GM18517 (cell line): ENCODE results near the gene SRMS.
"Not testable (repeated sequence)": the region's sequence is repeated elsewhere in the genome, so short reads cannot be mapped to it uniquely, and the experiment has no call there.

Experiments used
- ATAC-seq: cut with Tn5 transposase; IDR thresholded peaks from one replicate; pipeline ENCODE4 v1.9.1; 2021; ENCODE audit warnings: mild to moderate bottlenecking, moderate library complexity; ENCODE audit not compliant: unreplicated experiment

The SRMS gene

GRCh38 chr20:63525185-63525584, 22.4 kb downstream of the SRMS start:
- no peak for ATAC-seq

- ATAC-seq: no peak
Observed at GRCh38 chr20:63522981-63523611, 24.5 kb downstream of the SRMS start.

DNA sequence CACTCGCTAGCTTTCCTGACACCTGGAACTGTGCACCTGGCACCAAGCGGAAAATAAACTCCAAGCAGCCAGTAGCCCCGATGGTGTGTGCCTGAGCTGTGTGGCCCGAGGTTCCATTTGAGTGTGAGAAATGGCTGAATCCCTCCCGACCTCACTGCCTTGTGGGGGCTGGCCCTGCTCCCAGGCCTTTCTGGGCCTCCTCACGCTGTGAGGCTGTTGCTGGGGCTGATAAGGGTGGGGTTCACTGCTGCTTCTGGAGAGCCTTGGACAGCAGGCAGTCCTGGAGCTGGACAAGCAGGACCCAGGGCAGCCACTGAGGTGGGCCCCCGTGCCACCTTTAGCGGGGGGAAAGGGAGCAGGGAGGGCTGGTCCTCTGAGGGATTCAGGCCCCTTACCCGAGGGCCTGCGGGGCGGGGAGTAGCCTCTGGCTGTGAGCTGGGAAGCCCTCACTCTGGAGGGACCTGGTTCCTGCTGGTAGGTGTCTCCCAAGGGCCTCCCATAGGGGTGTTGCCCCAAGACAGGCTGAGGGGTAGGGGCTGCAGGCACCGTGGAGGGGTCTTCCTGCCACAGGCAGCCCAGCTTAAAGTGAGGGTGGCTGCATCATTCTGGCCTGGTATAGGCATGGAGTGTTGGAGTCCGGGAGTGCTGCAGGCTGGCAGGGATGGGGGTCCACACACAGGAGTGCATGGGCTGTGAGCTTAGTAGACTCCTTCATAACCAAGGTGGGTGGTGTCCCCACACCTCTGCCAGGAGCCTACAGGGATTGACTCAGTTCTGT, 25.3 kb downstream of the SRMS start:
- no peak for ATAC-seq

DNA sequence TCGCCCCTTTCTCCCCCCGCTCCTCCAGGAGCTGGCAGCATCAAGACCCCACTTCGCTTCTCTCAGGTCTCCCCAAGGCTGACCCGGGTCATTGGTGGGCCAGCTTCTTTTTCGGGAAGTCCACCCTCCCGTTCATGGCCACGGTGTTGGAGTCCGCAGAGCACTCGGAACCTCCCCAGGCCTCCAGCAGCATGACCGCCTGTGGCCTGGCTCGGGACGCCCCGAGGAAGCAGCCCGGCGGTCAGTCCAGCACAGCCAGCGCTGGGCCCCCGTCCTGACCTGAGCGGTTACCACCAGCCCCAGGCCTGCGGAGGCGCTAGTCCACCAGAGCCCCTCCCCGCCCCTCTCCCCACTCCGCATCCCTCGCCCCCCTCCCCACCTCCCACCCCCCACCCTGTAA, 25.9 kb downstream of the SRMS start:
- no peak for ATAC-seq

DNA sequence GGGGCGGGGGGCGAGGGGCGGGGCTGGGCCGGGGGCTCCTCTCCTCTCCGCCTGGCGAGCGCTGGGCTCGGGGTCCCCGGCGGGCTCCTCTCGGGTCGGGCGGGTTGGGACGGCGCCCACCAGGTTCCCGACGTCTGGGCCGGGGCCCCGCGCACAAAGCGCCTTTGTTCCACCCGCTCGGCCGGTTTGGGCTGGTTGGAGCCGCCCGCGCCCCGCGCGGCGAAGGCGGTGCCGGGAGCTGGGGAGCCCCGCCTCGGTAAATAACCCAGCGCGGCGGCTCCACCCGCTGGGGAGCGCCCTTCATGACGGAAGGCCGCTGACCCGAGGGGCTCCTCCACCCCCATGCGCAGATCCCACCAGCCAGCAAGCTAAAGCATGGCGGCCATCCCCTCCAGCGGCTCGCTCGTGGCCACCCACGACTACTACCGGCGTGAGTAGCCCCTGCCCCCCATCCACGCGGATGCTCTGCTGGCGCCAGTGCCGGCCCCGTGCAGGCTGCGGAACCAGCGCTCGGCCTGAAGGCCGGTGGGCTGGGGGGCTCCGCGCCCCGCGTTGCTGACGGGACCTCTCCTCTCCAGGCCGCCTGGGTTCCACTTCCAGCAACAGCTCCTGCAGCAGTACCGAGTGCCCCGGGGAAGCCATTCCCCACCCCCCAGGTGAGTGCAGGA, 26.5 kb downstream of the SRMS start:
- no peak for ATAC-seq

DNA sequence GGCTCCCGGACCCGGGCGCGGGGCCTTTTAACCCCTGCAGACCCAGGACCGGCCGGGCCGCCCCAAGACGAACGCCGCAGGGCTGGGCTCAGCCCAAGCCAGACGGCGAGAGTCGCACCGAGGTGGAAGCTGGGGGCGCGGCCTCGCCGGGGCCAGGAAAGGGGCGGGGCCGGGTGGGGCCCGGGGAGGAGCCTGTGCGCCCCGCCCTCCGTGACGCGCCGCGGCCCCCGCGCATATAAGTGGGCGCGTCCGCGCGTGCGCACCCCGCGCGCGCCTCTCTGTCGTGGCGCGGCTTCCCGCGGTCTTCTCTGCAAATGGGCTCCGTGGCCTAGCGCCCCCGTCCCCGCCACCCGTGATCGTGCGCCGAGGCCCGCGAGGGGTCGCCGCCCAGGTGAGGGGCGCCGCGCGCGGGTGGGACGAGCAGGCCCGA, 27.0 kb downstream of the SRMS start, which contains the start of gene PPDPF:
Gene PPDPF, plus strand, starts transcription at position 262 of the 430 bp plus-strand sequence. CDS start 544 bp downstream, outside the sequence.
- peak; percentile 63 for ATAC-seq

DNA sequence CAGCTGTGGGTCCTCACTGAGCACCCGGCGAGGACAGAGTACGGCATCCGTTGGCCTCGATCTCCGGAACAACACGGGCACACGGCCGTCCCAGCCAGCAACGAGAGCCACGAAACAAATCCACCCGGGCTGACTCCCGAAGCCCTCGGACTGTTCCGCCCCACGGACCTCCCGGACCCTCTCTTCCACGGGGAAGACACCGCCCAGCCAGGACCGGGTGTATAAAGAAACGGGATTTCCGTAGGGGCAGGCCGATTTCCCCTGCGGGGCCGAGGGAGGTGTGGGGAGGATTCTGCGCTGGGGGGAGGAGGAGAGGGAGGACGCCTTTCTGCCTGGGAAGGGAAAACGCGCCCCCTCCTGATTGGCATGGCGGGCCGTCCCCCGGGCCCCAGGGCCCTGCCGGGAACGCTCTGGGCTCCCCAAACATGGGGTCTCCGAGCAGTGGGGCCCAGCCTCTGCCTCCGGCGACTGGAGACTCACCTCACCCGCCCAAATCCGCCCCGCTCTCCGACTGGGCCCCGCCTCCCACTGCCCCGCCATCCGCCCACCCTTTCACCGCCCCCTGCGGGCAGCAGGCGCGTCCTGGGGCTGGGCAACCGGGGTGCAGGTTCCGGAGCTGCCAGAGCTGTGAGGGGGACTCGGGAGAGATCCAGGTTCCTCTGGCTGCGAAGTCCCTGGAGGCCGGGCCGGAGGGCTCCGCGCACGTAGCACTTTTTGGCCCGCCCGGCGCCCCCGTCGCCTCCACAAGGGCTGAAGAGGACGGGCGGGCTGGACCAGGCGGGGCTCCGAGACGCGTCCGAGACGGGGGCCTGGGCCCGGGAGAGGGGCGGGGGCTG, 27.7 kb downstream of the SRMS start:
- ATAC-seq: peak; percentile 46

DNA sequence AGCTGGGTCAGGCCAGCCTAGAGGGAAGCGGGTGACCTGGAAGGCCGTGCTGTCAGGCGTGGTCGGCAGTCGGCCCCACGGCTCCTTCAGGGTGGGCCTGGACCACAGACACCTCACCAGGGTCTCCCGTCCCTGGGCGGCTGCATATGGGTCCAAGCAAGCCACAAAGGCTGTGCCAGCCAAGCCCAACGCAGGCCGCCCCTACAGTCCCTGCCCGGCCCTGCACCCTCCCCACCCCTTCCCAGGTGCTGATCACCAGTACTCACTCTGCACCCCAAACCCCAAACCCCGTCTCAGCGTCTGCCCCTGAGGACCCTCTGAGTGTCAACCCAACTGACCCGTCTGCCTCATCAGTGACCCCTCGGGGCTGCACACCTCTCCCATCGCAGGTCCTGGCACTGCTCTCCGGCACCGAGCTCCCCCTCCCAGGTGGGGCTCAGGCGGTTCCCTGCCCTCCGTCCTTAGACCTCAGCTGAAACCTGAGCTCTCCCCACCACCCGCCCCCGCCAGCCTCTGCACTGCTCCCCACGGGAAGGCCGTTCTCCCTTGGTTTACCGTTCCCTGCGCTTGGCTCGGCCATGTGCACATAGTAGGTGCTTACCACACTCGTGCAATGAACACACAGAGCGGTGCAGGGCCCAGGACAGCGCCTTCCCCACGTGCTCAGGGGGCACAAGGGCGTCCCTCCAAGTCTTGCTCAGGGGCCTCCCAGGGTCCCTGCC, 28.4 kb downstream of the SRMS start:
- ATAC-seq: no peak

DNA sequence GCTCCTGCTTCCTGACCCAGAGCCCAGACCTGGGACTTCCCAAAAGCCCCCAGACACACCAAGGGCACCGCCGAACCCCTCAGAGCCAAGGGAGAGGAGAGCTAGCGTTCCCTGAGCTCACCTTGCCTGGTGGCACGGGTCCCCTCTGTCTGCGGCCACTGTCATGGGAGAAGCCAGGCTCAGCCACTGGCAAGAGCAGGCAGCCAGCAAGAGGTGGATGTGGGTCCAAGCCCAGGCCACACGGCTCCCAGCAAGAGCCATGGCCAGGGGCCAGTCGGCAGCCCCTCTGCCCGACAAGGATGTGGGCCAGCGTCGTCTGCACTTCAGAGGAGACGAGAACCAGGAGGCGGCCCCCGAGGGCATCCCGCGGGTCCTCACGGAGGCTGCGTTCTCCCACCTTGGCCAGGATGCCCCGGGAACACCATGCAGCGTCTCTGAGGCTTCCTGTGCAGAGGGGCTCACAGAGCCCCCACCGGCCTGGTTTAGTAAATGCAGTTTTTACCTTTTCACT, 29.1 kb downstream of the SRMS start:
- ATAC-seq: no peak

DNA sequence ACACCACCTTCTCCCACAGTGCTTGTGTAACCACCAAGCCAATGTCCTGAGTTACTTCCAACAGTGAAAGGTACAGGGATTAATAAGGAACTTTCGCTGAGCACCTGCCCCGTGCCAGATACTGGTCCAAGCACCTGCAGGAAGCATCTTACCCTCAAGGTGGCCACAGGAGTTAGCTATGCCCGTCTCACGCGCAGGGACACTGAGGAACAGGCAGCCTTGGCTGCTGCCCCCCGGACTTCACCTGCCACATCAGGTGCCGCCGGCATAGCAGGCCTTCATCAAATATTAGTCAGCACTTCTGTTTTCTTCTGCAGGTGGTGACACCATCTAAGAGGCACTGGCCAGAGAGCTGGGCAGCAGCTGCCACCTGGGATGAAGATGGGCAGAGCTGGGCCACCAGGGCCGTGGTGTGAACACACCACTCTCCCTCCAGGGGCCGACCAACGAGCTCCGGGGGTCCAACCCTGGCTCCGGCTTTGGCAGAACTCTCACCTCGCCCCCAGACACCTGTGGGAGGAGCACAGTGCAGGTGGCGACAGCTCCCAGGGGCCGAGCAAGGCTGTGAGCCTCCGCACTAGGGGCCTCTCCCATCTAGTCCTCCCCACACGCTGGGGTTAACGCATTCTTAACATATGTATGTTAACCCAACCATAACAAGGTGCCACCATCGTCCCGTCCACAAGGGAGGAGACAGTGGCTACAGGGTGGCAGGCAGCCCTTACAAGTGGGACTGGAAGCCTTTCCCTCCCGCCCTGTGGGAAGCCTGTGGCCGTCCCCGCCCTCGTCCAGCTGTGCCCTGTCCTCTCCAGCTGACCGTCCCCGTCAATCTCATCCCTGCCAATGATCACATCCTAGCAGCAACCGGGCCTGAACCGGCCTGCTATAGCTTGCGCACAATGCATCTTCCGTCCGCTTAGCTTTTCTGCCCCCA, 29.9 kb downstream of the SRMS start:
- no peak for ATAC-seq

DNA sequence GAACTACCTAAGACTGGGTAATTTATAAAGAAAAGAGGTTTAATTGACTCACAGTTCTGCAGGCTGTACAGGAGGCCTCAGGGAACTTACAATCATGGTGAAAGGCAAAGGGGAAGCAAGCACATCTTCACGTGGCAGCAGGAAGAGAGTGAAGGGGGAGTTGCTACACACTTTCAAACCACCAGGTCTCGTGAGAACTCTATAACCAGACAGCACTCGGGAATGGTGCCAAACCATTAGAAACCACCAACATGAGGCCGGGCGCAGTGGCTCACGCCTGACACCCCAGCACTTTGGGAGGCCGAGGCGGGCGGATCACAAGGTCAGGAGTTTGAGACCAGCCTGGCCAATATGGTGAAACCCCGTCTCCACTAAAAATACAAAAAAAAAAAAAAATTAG, 33.0 kb downstream of the SRMS start:
- ATAC-seq: not testable (repeated sequence)

DNA sequence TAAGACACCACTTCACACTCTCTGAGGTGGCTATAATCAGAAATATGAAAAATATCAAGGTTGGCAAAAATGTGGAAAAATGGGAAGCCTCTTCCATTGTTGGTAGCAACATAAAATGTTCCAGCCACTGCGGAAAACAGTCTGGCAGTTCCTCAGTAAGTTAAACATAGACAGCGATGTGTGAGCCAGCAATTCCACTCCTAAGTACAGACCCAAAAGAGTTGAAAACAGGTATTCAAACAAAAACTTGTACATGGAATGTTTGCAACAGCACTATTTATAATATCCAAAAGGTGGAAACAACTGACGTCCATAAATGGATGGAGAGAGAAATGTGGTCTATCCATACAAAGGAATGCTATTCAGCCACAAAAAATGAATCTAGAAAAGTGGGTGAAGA, 34.3 kb downstream of the SRMS start:
- no peak for ATAC-seq

GRCh38 chr20:63509088-63509564, 38.4 kb downstream of the SRMS start:
- ATAC-seq: no peak

- ATAC-seq: no peak
Observed at GRCh38 chr20:63508072-63508768, 39.3 kb downstream of the SRMS start.

GRCh38 chr20:63507083-63507743, 40.3 kb downstream of the SRMS start:
- ATAC-seq: no peak

DNA sequence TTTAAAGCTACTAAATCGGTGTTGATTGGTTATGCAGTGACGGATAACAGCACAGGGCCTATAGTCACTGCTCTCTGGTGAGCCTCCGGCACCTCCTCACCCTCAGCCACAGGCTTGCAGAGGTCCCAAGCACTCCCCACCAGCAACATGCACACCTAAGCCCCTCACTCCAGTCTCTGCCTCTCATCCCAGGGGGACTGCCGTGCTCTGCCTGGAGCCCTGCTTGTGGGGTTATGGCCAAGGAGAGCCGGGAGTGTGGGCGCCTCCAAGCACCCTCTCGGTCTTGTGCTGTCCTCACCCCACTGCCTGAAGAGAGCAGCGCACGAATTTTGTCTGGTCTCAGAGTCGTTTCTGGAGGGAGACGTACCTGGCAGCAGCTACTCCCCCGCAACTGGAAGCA, 41.8 kb downstream of the SRMS start:
- ATAC-seq: no peak

- no peak for ATAC-seq
Observed at GRCh38 chr20:63505281-63505680, 42.3 kb downstream of the SRMS start.

DNA sequence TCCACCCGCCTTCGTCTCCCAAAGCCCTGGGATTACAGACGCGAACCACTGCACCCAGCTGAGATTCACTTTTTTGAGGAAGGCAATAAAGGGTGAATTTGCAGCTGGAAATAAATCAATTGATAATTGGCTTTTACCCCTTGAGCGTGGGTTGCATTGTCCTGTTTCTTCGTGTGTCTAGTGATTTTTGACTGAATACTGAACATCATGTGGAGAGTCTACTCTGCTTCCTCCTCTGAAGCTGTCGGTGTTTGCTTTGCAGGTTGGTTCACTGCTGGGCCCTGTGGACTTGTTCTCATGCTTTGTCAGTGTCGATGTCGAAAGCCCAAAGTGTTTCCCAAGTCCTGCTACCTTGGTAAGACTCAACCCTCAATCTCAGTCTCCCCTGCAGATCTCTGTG, 42.9 kb downstream of the SRMS start:
- ATAC-seq: no peak
